Measurements from ENCODE around the gene TAF4B. TPM values are rescaled to one million over a fixed set of nuclear protein-coding genes. Genes with fewer than 3 reads are reported as not detected.
"Not testable (repeated sequence)": the region's sequence is repeated elsewhere in the genome, so short reads cannot be mapped to it uniquely, and the experiment has no call there.

Gene TAF4B, protein sequence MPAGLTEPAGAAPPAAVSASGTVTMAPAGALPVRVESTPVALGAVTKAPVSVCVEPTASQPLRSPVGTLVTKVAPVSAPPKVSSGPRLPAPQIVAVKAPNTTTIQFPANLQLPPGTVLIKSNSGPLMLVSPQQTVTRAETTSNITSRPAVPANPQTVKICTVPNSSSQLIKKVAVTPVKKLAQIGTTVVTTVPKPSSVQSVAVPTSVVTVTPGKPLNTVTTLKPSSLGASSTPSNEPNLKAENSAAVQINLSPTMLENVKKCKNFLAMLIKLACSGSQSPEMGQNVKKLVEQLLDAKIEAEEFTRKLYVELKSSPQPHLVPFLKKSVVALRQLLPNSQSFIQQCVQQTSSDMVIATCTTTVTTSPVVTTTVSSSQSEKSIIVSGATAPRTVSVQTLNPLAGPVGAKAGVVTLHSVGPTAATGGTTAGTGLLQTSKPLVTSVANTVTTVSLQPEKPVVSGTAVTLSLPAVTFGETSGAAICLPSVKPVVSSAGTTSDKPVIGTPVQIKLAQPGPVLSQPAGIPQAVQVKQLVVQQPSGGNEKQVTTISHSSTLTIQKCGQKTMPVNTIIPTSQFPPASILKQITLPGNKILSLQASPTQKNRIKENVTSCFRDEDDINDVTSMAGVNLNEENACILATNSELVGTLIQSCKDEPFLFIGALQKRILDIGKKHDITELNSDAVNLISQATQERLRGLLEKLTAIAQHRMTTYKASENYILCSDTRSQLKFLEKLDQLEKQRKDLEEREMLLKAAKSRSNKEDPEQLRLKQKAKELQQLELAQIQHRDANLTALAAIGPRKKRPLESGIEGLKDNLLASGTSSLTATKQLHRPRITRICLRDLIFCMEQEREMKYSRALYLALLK
- 14.9 and 16.1 TPM in 2 replicates for total RNA-seq

DNA sequence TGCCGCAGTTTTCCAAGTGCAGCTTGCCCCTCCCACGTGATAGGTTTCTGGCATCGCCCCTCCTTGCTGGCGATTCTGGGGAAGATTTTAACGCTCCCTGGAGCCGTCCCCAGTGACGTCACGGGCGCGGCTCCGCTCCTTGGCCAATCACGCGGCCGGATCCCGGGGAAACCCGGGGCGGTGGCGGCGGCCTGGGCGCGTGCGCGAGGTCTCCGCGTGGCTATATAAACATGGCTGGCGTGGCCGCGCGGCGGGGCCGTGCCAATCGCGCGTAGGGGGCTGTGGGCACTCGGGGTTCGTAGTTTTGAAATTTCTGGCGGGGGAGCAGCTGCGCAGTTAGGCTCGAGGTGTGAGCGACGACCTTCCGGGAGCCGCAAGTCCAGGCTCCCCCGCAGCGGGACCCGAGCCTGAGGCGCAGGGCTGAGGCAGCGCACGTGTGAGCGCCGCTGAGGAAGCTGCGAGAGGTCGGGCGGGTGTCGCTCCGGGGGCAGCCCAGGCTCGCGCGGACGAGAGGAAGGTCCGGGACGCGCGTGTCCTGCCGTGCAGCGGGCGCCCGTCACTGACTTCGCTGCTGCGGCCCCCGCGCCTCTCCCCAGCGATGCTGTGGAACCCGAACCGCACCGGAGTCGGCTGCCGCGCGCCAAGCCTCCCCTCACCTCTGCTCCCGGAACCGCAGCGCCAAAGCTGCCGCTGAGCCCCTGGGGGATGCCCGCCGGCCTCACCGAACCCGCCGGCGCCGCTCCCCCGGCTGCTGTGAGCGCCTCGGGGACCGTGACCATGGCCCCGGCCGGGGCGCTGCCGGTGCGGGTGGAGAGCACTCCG, at the start of gene TAF4B:
TAF4B (plus strand) TSS at position 217 of the 822 bp plus-strand sequence; CDS start at position 706, 489 bp downstream.
- Mint-ChIP-seq H3K27me3 (ENCODE audit: low read depth) (peaks cover 7% of the 10 kb centered on the region), H3K27ac (peak within 1 kb of the TSS; percentile 95), H3K4me3 (ENCODE audit: low read depth) (peak within 1 kb of the TSS; percentile 94), H3K9me3 (no peaks in the 10 kb centered on the region), H3K36me3 (ENCODE audit: low read depth) (peaks cover 6% of the 10 kb centered on the region), H3K4me1 (ENCODE audit: low read depth) (peaks cover 25% of the 10 kb centered on the region)
- intact Hi-C loops (cut with micrococcal nuclease): loop anchor here (1.0 to 10.0 kb wide), 2 partner anchors 11 to 1148 kb away; no protein-coding TSS in a partner anchor
- peak; percentile 91 for DNase-seq (ENCODE audit: low spot score)

GRCh38 chr18:26181343-26181826, 44.9 kb upstream of the TAF4B start:
- H3K27me3 Mint-ChIP-seq (ENCODE audit: low read depth): no peaks in the 10 kb centered on the region
- H3K9me3 Mint-ChIP-seq: no peaks in the 10 kb centered on the region
- H3K4me3 Mint-ChIP-seq (ENCODE audit: low read depth): no peak overlapping the region
- no peak for DNase-seq (ENCODE audit: low spot score)
- no peaks in the 10 kb centered on the region for H3K36me3 Mint-ChIP-seq (ENCODE audit: low read depth)
- peaks cover 6% of the 10 kb centered on the region for H3K4me1 Mint-ChIP-seq (ENCODE audit: low read depth)
- H3K27ac Mint-ChIP-seq: no peak overlapping the region
- intact Hi-C loops (cut with micrococcal nuclease): no loop called here

GRCh38 chr18:26183395-26184112, 42.7 kb upstream of the TAF4B start:
- no peak for DNase-seq (ENCODE audit: low spot score)
- H3K36me3 Mint-ChIP-seq (ENCODE audit: low read depth): no peaks in the 10 kb centered on the region

GRCh38 chr18:26185267-26185666, 41.0 kb upstream of the TAF4B start:
- intact Hi-C loops (cut with micrococcal nuclease): no loop called here
- Mint-ChIP-seq H3K36me3 (ENCODE audit: low read depth) (peaks cover 2% of the 10 kb centered on the region), H3K27me3 (ENCODE audit: low read depth) (no peaks in the 10 kb centered on the region), H3K4me3 (ENCODE audit: low read depth) (no peak overlapping the region), H3K27ac (no peak overlapping the region), H3K9me3 (no peaks in the 10 kb centered on the region), H3K4me1 (ENCODE audit: low read depth) (peaks cover 12% of the 10 kb centered on the region)
- no peak for DNase-seq (ENCODE audit: low spot score)

More at GRCh38 chr18:26183395-26184112, 42.7 kb upstream of the TAF4B start:
- intact Hi-C loops (cut with micrococcal nuclease): no loop called here
- Mint-ChIP-seq H3K9me3 (no peaks in the 10 kb centered on the region), H3K4me1 (ENCODE audit: low read depth) (peaks cover 6% of the 10 kb centered on the region), H3K27me3 (ENCODE audit: low read depth) (no peaks in the 10 kb centered on the region), H3K27ac (no peak overlapping the region), H3K4me3 (ENCODE audit: low read depth) (no peak overlapping the region)

DNA sequence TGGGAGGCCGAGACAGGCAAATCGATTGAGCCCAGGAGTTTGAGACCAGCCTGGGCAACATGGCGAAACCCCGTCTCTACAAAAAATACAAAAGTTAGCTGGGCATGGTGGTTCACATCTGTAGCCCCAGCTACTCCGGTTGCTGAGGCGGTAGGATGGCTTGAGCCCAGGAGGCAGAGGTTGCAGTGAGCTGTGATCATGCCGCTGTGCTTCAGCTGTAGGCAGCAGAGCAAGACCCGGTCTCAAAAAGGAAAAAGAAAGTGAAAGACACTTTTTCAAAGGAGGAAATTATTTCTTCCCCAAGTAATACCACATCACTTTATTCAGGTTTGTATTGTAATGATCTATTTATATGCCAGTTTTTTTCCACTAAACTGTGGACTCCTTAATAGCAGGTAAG, 35.7 kb upstream of the TAF4B start:
- Mint-ChIP-seq H3K36me3 (ENCODE audit: low read depth) (peaks cover 2% of the 10 kb centered on the region), H3K27me3 (ENCODE audit: low read depth) (no peaks in the 10 kb centered on the region), H3K4me1 (ENCODE audit: low read depth) (peaks cover 10% of the 10 kb centered on the region), H3K4me3 (ENCODE audit: low read depth) (peak overlapping the region; percentile 70), H3K9me3 (no peaks in the 10 kb centered on the region), H3K27ac (peak overlapping the region; percentile 70)
- intact Hi-C loops (cut with micrococcal nuclease): loop anchor here (5.0 kb wide), 1 partner anchor 98 kb away; the partner anchor contains the start of gene SS18
- peak; percentile 34 for DNase-seq (ENCODE audit: low spot score)

- no peak for DNase-seq (ENCODE audit: low spot score)
- Mint-ChIP-seq H3K9me3 (no peaks in the 10 kb centered on the region), H3K27me3 (ENCODE audit: low read depth) (no peaks in the 10 kb centered on the region), H3K4me1 (ENCODE audit: low read depth) (peaks cover 10% of the 10 kb centered on the region), H3K36me3 (ENCODE audit: low read depth) (peaks cover 2% of the 10 kb centered on the region), H3K4me3 (ENCODE audit: low read depth) (no peak overlapping the region), H3K27ac (no peak overlapping the region)
- intact Hi-C loops (cut with micrococcal nuclease): loop anchor here (5.0 kb wide), 1 partner anchor 100 kb away; the partner anchor contains the start of gene SS18
These were observed 34.0 kb upstream of the TAF4B start for GRCh38 chr18:26192233-26192632.

GRCh38 chr18:26196605-26197004, 29.6 kb upstream of the TAF4B start:
- H3K27ac Mint-ChIP-seq: no peak overlapping the region
- H3K9me3 Mint-ChIP-seq: no peaks in the 10 kb centered on the region
- no peak for DNase-seq (ENCODE audit: low spot score)
- no peaks in the 10 kb centered on the region for H3K36me3 Mint-ChIP-seq (ENCODE audit: low read depth)
- peaks cover 2% of the 10 kb centered on the region for H3K27me3 Mint-ChIP-seq (ENCODE audit: low read depth)
- peaks cover 3% of the 10 kb centered on the region for H3K4me1 Mint-ChIP-seq (ENCODE audit: low read depth)
- no peak overlapping the region for H3K4me3 Mint-ChIP-seq (ENCODE audit: low read depth)
- intact Hi-C loops (cut with micrococcal nuclease): no loop called here

DNA sequence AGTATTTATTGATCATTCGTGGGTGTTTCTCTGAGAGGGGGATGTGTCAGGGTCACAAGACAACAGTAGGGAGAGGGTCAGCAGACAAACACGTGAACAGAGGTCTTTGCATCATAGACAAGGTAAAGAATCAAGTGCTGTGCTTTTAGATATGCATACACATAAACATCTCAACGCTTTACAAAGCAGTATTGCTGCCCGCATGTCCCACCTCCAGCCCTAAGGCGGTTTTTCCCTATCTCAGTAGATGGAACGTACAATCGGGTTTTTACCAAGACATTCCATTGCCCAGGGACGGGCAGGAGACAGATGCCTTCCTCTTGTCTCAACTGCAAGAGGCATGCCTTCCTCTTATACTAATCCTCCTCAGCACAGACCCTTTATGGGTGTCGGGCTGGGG, 24.2 kb upstream of the TAF4B start:
- H3K4me1 Mint-ChIP-seq (ENCODE audit: low read depth); H3K27ac Mint-ChIP-seq; H3K4me3 Mint-ChIP-seq (ENCODE audit: low read depth); H3K27me3 Mint-ChIP-seq (ENCODE audit: low read depth); H3K9me3 Mint-ChIP-seq; DNase-seq (ENCODE audit: low spot score); intact Hi-C loops (cut with micrococcal nuclease); H3K36me3 Mint-ChIP-seq (ENCODE audit: low read depth): not testable (repeated sequence)

- Mint-ChIP-seq H3K4me1 (ENCODE audit: low read depth) (peaks cover 5% of the 10 kb centered on the region), H3K4me3 (ENCODE audit: low read depth) (no peak overlapping the region), H3K27ac (no peak overlapping the region), H3K9me3 (no peaks in the 10 kb centered on the region), H3K36me3 (ENCODE audit: low read depth) (no peaks in the 10 kb centered on the region), H3K27me3 (ENCODE audit: low read depth) (peaks cover 5% of the 10 kb centered on the region)
- intact Hi-C loops (cut with micrococcal nuclease): no loop called here
- no peak for DNase-seq (ENCODE audit: low spot score)
These were observed 20.9 kb upstream of the TAF4B start for GRCh38 chr18:26205318-26205717.

DNA sequence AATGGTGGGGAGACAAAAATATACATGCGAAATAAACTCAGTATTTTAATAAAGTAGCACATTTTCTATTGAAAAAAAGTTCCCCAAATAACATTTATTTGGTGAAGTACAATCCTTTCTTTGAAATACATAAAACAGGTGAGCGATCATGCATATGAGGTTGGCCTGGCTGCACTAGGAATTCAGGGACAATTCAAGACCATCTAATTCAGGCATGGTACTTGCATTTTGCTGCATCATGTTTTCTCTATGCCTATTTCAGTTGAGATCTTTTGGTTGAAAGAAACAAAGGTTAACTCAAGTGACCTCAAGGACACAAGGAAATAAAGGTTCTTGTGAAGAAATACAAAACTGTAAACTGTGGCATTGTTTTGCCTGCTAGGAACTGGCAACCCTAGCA, 19.8 kb upstream of the TAF4B start:
- Mint-ChIP-seq H3K27me3 (ENCODE audit: low read depth) (peaks cover 3% of the 10 kb centered on the region), H3K36me3 (ENCODE audit: low read depth) (no peaks in the 10 kb centered on the region), H3K4me1 (ENCODE audit: low read depth) (peaks cover 5% of the 10 kb centered on the region), H3K27ac (no peak overlapping the region), H3K4me3 (ENCODE audit: low read depth) (no peak overlapping the region), H3K9me3 (no peaks in the 10 kb centered on the region)
- intact Hi-C loops (cut with micrococcal nuclease): no loop called here
- no peak for DNase-seq (ENCODE audit: low spot score)

GRCh38 chr18:26207937-26208336, 18.3 kb upstream of the TAF4B start:
- H3K4me1 Mint-ChIP-seq (ENCODE audit: low read depth): peaks cover 5% of the 10 kb centered on the region
- no peak overlapping the region for H3K27ac Mint-ChIP-seq
- peaks cover 3% of the 10 kb centered on the region for H3K27me3 Mint-ChIP-seq (ENCODE audit: low read depth)
- no peaks in the 10 kb centered on the region for H3K9me3 Mint-ChIP-seq
- no peak for DNase-seq (ENCODE audit: low spot score)
- H3K36me3 Mint-ChIP-seq (ENCODE audit: low read depth): no peaks in the 10 kb centered on the region
- H3K4me3 Mint-ChIP-seq (ENCODE audit: low read depth): no peak overlapping the region
- intact Hi-C loops (cut with micrococcal nuclease): no loop called here

DNA sequence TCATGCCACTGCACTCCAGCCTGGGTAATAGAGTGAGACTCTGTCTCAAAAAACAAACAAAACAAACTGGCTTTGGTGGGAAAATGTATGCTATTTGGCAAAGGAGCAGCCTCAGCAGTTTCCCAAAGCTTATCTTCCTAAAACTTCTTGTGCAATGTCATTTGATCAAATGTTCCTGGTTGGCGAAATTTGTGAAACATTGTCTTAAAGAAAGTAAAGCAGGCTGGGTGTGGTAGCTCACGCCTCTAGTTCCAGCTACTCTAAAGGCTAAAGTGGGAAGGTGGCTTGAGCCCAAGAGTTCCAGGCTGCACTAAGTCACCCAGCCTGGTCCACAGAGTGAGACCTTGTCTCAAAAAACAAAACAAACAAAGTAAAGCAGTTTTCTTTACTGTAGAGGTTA, 17.3 kb upstream of the TAF4B start:
- intact Hi-C loops (cut with micrococcal nuclease): no loop called here
- H3K4me3 Mint-ChIP-seq (ENCODE audit: low read depth): no peak overlapping the region
- H3K36me3 Mint-ChIP-seq (ENCODE audit: low read depth): no peaks in the 10 kb centered on the region
- H3K27ac Mint-ChIP-seq: no peak overlapping the region
- no peak for DNase-seq (ENCODE audit: low spot score)
- peaks cover 5% of the 10 kb centered on the region for H3K4me1 Mint-ChIP-seq (ENCODE audit: low read depth)
- no peaks in the 10 kb centered on the region for H3K9me3 Mint-ChIP-seq
- H3K27me3 Mint-ChIP-seq (ENCODE audit: low read depth): peaks cover 3% of the 10 kb centered on the region

All from activated T-helper 2 cell treated with anti-CD3 and anti-CD28 coated beads, Interferon-gamma antibody, Interleukin-2, Interleukin-4, amounts not matched to agents 10 μg/mL and 5 μg/mL and 100 μg/mL, durations not matched to agents 14 hours and 24 hours and 36 hours (primary cell).